Activated CD4-positive, alpha-beta T cell treated with anti-CD3 and anti-CD28 coated beads for 1 hour (primary cell): ENCODE results near the gene MAEL.

Source experiments
- DNase-seq: peaks from one replicate; pipeline ENCODE4 v3.0.0-alpha.2; 2020

MAEL gene

GRCh38 chr1:166988974-166989515 is at the start of gene MAEL:
TSS of gene MAEL (plus strand) at chr1:166989280. CDS start at chr1:166989353, 73 bp downstream.
- DNase-seq = no peak

- no peak for DNase-seq
Observed at GRCh38 chr1:166939741-166940375, 49.2 kb upstream of the MAEL start.

- no peak for DNase-seq
Observed at GRCh38 chr1:166944186-166944967, 44.7 kb upstream of the MAEL start.

GRCh38 chr1:166947398-166948043 is 41.6 kb upstream of the MAEL start:
- DNase-seq = no peak

GRCh38 chr1:166948856-166949350 is 40.2 kb upstream of the MAEL start:
- DNase-seq = no peak

- no peak for DNase-seq
Observed at GRCh38 chr1:166950156-166950555, 38.9 kb upstream of the MAEL start.

- no peak for DNase-seq
Observed at GRCh38 chr1:166951050-166951449, 38.0 kb upstream of the MAEL start.

GRCh38 chr1:166952002-166952746 is 36.9 kb upstream of the MAEL start:
- DNase-seq = no peak

GRCh38 chr1:166953491-166953890 is 35.6 kb upstream of the MAEL start:
- no peak for DNase-seq

- no peak for DNase-seq
Observed at GRCh38 chr1:166956057-166956850, 32.8 kb upstream of the MAEL start.

GRCh38 chr1:166956872-166957271 is 32.2 kb upstream of the MAEL start:
- DNase-seq = no peak

- no peak for DNase-seq
Observed at GRCh38 chr1:166960858-166961474, 28.1 kb upstream of the MAEL start.

GRCh38 chr1:166969074-166969677 is 19.9 kb upstream of the MAEL start:
- no peak for DNase-seq

- DNase-seq = no peak
Observed at GRCh38 chr1:166971252-166971651, 17.8 kb upstream of the MAEL start.

- DNase-seq = no peak
Observed at GRCh38 chr1:166972193-166972592, 16.9 kb upstream of the MAEL start.

- no peak for DNase-seq
Observed at GRCh38 chr1:166972826-166973225, 16.3 kb upstream of the MAEL start.

GRCh38 chr1:166974647-166975345 is 14.3 kb upstream of the MAEL start:
- no peak for DNase-seq

- DNase-seq = peak; percentile 38
Observed at GRCh38 chr1:166975361-166976129, 13.5 kb upstream of the MAEL start, which contains the start of gene ILDR2. TSS of gene ILDR2 (minus strand) at chr1:166975540. CDS start at chr1:166975268, 272 bp downstream.

GRCh38 chr1:166977951-166978350 is 11.1 kb upstream of the MAEL start:
- DNase-seq = no peak
